D341Med (cell line): Measurements from ENCODE around the gene HS3ST4.

Source experiments
- DNase-seq: peaks from one replicate; pipeline ENCODE4 v3.0.0; 2012; ENCODE audit warnings: low spot score

The HS3ST4 gene

DNA sequence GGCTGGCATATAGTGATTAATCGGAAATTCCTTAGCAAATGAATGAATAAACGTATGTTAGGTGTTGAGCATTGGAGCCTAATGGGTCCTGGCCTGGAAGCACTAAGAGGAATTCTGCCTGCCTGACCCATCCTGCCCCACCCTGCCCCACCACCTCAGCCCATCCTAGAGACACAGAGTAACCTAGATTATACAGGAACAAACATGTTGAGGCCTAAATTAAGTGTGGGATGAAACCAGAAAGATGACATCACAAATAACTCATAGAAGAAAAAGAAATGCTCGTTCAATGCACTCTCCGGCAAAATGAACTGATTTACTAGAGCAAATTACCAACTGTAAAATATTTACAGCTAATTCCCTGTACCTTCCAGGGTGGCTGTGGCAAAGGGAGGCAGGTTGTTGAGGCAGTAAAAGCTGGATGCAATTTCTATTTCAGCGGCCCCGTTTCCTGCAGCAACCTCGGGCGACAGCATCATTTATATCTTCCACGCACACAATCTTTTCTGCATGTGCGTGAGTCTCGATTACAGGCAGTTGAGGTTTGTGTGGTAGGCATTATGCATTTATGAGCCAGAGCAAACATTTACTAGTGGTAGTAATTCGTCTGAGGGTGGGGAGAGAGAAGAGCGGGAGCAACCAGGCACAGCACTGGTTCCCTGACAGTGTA lies 417.2 kb downstream of the HS3ST4 start:
- no peak for DNase-seq

DNA sequence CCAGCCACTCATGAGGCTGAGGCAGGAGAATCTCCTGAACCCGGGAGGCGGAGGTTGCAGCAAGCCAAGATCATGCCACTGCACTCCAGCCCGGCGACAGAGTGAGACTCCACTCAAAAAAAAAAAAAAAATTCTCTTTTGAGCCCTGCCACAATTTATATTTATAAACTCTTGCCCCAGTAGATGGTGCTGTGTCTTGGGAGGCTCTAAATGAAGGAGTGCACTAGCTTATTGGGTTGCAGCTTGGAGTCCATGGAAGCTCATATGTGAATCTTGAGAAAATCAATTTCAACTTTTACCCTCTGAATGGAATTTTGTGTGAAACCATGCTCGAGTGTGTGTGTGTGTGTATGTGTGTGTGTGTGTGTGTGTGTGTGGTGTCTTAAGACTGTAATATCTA lies 420.1 kb downstream of the HS3ST4 start:
- DNase-seq, result no peak

DNA sequence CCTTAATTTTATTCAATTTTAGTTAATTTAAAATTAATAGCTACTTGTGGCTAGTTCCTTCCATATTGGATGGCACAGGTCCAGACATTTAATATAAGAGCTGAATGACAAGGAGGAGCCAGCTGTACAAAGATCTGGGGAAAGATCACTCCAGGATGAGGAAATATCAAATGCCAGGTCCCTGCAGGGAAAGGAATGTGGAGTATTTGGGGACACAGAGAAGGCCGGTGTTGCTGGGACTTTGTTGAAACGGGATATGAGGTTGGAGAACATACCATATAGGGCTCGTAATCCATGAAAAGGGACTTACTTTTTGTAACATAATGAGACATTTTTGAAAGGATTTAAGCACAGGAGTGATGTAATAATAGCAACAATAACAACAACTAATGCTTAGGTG lies 426.8 kb downstream of the HS3ST4 start:
- no peak for DNase-seq

DNA sequence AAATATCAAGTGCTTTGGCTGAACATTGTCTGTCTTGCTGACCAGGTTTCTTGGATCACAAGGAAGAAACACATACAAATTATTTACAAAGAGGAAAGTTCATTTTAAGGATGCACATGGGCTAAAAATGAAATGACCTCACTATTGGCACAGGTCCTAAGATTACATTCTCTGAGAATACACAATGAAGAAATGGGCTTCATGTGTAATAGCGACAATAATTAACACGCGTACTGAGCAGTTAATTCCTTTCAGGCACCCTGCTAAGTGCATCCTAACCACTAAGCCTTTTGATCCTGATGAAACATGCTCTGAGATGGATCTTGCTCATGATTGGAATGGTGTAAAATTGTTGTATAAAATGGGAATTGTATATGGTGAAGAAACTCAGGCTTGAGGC lies 429.0 kb downstream of the HS3ST4 start:
- no peak for DNase-seq

DNA sequence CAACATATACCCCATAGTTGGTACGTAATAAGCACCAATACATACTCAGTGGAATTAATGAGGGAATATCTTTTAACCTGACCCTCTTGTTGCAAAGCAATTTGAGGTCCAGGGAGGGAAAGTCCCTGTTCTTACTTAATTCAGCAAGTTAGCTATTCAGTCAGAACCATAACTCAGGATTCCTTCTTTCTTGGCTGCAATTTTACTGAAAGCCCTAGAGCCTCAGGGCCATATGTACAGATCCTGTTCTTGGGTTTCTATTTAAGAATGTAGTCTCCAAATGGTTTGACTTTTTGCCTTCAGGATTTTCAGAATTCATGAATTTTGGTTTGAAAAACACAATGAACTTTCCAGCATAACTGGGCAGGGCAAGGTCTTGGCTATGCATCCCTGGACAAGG lies 436.5 kb downstream of the HS3ST4 start:
- no peak for DNase-seq

DNA sequence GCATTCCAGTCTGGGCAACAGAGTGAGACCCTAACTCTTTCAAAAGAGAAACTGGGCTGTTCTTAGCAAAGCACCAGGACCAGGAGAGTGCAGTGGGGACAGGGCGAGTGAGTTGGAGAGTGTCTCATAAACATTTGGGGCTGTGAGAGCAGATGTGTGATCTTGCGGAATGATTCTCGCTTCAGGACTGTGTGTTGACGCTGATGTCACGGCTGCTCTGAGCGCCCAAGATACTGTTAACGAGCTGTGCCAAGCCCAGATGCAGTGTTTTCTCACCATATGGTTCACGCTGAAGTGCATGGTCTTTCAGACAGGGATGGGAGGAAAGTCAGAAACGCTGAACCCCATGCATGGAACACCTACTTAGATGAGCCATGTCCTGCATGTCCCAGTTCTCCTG lies 438.2 kb downstream of the HS3ST4 start:
- DNase-seq, result no peak

DNA sequence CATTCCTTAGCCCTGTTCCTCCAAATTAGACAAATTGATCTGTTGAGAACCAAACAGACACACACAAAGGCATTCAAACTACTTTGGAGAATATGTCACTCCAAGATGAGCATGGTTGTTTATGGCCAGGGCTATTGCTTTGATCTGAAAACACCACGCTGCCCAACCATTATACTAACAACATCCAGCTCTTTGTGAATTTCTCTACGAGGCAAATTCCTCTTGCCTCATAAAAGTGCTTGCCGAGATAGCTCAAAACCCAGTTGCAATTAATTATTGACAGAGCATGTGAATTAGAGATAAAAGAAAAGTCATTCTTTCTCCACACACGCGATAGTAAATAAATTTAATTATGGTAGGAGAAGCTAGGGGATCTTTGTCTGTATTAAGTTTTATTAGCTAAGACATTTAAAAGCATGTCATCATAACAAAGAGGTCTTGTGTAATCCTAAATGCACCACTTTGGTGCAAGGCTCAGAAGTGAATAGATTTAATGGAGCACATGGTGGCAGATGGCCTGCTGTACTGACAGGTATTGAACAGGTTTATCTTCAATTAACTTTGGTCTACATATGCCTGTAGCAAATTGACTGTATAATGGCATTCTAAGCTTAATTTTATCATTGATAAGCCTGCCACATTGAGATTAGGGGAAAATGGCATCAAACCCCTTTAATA lies 441.8 kb downstream of the HS3ST4 start:
- DNase-seq, result no peak

DNA sequence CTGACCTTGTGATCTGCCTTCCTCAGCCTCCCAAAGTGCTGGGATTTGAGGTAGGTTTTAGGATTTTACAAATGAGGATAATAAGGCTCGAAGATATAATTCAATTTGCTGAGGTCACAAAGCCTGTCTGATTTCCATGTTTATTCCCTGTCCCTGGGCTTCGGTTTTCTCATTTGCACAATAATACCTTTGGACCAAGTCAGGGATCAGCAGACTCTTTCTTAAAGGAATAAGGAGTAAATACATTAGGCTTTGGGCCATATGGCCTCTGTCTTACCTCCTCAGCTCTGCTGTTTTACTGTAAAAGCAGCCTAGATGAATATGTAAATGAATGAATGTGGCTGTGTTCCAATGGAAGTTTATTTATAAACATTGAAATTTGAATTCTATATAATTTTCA lies 442.8 kb downstream of the HS3ST4 start:
- DNase-seq, result no peak

DNA sequence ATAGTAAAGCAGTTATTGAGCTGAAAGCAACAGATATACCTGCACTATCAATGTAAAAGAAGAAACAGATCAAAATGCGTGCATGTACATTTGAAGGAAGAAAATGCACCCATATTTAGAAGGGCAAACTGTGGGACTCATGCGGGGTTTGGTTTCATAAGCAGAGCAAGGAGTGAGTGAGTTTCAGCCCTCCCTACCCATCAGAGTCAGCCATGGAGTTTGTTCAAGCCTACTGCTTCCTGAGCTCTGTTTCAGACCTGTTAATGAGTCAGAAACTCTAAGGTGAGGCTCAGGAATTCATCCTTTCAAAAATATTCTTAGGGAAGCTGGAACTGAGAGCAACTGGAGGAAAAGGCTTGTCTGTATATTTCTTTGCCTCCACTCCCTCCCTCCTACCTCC lies 446.2 kb downstream of the HS3ST4 start:
- DNase-seq, result no peak

DNA sequence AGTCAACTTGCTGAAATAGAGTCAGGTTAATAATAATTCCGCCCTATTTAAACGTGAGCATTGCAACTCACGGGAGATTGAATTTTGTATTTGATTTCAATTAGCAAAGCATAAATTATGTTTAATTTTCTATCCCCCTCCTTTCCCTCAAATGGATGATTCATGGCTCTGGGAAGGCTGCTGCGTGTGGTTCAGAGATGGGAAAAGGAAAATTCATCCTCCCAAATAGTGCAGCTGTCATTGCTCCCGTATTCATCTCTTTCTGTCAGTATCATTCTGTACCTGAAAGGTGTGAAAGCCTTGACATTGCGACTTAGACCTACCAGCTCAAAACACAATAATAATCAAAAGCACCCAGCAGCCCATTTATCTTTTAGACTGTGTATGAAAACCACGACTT lies 447.3 kb downstream of the HS3ST4 start:
- no peak for DNase-seq

DNA sequence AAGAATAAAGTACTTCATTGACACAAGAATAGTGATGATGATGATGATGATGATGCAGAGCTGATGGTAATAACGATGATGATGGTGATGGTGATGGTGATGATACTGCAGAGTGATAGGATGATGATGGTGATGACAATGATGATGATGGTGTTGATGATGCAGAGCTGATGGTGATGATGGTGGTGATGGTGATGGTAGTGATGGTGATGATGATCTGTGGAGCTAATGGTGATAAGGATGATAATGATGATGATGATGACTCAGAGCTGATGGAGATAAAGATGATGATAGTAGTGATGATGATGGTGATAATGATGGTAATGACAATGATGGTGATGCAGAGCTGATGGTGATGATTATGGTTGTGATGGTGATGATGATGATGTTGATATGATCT lies 448.1 kb downstream of the HS3ST4 start:
- DNase-seq, result no peak

DNA sequence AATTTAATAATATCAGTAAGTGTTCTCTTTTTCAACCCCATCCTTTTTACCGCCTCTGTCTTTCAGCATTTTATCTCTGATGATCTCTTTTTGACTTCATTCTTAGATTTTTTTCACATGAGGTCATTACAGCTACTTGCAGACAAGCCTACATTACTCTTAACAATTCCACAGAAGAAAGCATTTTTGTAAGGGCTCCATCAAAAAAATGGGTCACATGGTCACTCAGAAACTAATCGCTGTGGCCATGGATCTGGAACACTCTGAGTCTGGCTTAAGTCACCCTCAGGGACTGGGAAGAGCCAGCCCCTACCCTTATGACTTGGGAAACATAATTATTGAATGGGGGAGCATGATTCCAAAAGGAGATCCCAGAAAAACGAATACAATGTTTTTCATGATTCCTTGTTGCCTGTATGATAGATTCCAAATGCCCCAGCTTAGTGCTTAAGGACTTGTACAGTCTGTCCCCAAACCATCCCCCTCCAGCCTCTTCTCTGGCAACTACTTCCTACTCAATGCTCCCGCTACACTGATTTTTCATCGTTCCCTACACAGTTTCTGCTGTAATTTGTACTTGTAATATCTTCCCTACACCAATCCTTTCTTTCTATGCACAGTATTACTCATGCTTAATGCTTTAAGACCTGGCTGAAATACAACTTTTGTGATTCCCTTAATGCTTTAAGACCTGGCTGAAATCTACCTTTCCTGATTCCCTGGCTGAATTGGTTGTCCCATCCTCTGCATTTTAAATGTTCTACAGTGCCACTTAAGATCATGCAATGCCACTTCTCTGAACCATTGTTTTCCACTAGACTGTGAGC lies 457.8 kb downstream of the HS3ST4 start:
- no peak for DNase-seq

DNA sequence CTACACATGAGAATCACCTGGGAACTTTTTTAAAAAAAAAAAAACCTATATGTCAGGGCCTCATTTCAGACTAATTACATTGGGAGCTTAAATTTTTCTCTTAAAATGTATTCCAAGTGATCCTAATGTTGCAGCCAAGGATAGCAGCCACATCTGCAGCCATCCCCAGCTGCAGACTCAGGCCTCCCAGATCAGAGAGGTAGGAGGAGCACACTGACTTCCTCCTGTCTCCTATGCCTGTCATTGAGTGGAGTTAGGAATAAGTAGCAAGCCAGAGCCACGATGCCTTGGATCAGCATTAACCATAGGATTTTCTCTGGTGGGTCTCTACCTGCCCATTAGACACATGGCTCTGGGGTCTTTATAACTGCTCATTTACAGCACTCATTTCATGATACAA lies 463.5 kb downstream of the HS3ST4 start:
- DNase-seq, result no peak

DNA sequence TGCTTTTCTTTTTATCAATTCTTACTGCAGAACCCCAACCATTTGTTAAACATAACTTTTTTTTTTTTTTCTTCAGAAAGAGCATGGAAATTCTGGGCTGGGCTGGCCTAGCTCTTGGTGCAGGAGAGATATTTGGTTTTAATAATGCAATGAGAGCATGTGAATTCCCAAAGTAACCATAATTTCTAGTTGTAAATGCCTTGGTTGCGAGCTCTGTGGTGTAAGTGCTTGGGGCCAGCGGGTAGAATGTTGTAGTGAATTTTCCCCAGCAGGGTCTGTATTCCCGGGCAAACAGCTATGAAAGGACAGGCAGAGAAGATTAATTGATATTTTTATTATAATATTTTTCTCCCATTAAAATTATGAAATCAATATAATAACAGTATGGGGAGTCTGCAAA lies 465.6 kb downstream of the HS3ST4 start:
- DNase-seq, result no peak

DNA sequence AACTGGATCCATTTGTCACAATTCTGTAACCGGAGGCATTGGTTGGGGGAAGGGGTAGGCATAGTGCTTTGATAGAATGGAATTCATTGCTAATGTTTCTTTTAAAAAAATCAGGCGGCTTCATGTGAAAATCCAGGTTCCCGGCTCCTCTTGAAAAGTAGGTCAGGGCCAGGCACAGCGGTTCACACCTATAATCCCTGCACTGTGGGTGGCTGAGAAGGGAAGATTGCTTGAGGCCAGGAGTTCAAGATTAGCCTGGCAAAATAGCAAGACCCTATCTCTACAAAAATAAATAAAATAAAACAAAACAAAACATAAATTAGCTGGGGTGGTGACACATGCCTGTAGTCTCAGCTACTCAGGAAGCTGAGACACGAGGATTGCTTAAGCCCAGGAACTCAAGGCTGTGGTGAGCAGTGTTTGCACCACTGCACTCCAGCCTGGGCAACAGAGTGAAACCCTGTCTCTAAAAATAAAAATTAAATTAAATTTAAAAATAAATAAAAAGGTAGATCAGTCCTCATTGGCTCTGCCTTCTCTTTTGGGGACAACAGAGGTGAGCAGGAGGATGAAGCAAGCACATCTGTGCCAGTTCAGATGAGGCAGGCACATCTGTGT lies 466.5 kb downstream of the HS3ST4 start:
- no peak for DNase-seq

DNA sequence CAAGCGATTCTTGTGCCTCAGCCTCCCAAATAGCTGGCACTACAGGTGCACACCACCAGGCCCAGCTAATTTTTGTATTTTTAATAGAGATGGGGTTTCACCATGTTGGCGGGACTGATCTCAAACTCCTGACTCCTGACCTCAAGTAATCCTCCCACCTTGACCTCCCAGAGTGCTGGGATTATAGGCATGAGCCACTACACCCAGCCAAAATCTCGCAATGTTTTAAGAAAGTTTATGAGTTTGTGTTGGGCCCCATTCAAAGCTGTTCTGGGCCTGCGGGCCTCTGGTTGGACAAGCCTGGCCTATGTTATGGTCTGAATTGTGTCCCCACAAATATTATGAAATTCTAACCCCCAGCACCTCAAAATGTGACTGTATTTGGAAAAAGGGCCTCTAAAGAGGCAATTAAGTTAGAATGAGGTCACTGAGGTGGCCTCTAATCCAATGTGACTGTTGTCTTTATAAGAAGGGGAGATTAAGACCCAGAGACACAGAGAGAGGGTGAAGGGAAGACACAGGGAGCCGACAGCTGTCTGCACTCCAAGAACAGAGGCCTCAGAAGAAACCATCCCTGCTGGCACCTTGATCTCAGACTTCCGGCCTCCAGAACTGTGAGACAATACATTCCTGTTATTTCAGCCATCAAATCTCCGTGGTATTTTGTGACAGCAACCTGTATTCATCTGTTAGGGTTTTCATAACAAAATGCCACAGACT lies 469.9 kb downstream of the HS3ST4 start:
- no peak for DNase-seq

DNA sequence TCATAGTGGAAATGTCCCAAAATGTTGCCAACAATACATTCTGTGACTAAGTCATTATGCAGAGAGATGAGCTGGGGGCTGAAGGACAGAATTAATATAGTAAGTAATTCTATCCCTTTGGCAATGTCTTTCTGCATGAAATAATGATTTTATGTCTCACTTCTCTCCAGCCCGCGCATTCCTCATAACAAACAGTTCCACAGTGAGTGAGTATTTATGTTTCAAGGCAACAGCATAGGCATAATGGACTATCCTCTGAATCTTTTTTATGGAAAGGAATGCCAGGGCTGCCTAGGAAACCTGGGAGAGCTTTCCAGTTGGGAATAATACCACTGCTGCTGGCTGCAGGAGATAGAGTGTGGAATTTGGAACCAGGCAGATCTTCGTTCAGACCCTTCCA lies 477.7 kb downstream of the HS3ST4 start:
- no peak for DNase-seq

DNA sequence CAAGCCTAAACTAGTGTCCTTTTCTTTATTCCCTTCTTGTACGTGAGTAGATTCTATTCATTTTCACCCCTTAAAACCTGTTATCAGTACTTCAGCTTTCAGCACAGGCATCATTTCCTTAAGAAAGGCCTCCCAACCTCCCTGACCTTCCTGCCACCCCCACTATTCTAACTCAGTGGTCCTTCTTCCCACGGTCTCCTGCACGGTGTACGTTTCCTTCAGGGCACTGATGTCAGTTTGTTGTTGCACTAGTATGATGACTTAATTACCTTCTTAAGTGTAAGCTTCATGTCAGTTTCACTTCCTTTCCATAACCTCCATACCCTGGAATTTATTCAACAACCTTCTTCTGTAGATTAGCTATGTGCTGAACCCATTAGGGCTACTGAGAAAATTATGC lies 484.2 kb downstream of the HS3ST4 start:
- no peak for DNase-seq

DNA sequence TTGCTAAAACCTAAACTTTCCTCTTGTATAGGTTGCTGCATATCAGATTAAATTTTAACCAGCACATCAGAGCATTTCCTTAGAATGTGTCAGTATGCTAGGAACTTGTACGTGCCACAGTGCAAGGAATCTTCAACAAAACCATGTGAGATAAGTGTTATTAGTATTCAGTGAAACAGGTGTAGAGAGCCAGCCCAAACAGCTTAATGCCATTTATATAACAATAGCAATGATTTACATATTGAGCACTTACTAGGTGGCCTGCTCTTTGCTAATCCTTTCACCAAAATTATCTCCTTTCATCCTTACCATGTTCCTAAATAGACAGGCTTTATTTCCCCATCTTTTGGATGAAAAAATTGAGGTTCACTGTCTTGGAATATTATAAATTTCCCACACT lies 485.7 kb downstream of the HS3ST4 start:
- no peak for DNase-seq

DNA sequence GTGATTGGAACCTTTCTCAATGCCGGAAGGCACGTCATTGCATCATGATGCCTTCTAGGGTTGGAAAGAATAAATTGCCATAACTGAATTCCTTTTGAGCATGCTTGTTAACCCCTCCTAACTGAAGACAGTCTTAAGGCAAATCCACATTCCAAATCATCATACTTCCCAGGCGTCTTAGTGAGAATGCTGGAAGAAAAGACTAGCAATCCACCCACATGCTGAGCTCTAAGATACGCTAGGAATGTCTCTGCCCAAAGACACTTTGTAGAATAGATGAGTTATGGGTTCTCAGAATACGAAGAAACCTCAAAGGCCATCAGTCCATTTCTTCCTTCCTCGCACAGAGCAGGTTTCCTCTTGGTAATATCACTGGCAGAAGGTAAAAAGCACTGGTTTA lies 486.5 kb downstream of the HS3ST4 start:
- no peak for DNase-seq

DNA sequence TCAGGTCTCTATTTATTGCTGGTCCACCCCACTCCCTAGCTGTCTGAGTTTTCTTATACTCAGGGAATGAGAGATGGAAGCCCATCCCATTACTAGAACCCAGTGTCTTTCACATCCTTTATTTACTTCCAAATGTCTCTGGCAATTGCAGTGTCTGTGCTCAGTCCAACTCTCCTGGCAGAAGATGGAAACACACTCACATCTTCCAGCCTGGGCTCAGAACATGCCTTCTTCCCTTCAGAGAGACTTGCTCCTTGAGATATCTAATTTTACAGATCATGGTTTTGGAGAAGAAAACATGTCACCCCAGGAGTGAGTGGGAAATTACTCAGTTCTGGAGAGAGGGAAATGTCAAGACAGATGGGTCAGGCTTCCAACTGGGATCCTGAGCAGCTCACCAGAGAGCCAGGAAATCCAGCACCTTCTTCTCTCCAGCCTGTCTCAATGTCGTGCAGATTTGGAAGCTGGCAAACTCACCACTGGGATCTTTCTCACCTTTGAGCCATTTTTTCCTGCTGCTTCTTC lies 494.4 kb downstream of the HS3ST4 start:
- DNase-seq, result no peak
